HepG2 (cell line): Measurements from ENCODE around the gene CD300LG. TPM values are rescaled to one million over a fixed set of nuclear protein-coding genes. Genes with fewer than 3 reads are reported as not detected.
A peak's percentile ranks its signal among the peaks of the same experiment; 100 is the strongest.

Experiments used
- ARID2 ChIP-seq: sonication (generic); formaldehyde crosslinking; IDR thresholded peaks from 2 replicates; pipeline ENCODE4 v1.8.1; 2022; ENCODE audit warnings: mild to moderate bottlenecking, missing genetic modification reagents, borderline replicate concordance
- BORCS8-MEF2B ChIP-seq: sonication (generic); formaldehyde crosslinking; IDR thresholded peaks from 2 replicates; pipeline ENCODE4 v1.8.0; 2022; ENCODE audit warnings: mild to moderate bottlenecking, missing genetic modification reagents
- CBX2 ChIP-seq, 2 experiments: fragments of 200-600 bp in 1 of 2; sonication (generic); formaldehyde crosslinking in 1 of 2; IDR thresholded peaks; 2 replicates each; pipeline versions ENCODE4 v1.7.0 to v1.8.1; 2018 to 2022; ENCODE audit warnings: low read depth in 2 of 2, low read length in 1 of 2, mild to moderate bottlenecking in 1 of 2, missing genetic modification reagents in 1 of 2
- CHCHD3 ChIP-seq: sonication (generic); formaldehyde crosslinking; IDR thresholded peaks from 2 replicates; pipeline ENCODE4 v1.8.0; 2022; ENCODE audit warnings: mild to moderate bottlenecking, missing genetic modification reagents, moderate library complexity
- DMTF1 ChIP-seq: sonication (generic); formaldehyde crosslinking; IDR thresholded peaks from 2 replicates; pipeline ENCODE4 v1.4.0; 2020; ENCODE audit warnings: mild to moderate bottlenecking, missing genetic modification reagents
- DRAP1 ChIP-seq: IDR thresholded peaks from 2 replicates; pipeline ENCODE4 v1.6.1; 2016; ENCODE audit warnings: missing genetic modification reagents, missing compliant biosample characterization
- HDAC1 ChIP-seq: sonication (generic); formaldehyde crosslinking; IDR thresholded peaks from 2 replicates; pipeline ENCODE4 v1.5.1; 2020; ENCODE audit warnings: mild to moderate bottlenecking, missing genetic modification reagents
- HMGXB4 ChIP-seq, 2 experiments: sonication (generic) in 1 of 2; formaldehyde crosslinking in 1 of 2; IDR thresholded peaks; 2 replicates each; pipeline versions ENCODE4 v1.4.0 to v1.6.1; 2018 to 2020; ENCODE audit warnings: missing genetic modification reagents in 2 of 2, borderline replicate concordance in 1 of 2, low read depth in 1 of 2, mild to moderate bottlenecking in 1 of 2, missing biosample characterization in 1 of 2
- HNF1B ChIP-seq: sonication (generic); formaldehyde crosslinking; IDR thresholded peaks from 2 replicates; pipeline ENCODE4 v1.5.1; 2020; ENCODE audit warnings: mild to moderate bottlenecking, moderate library complexity, missing genetic modification reagents
- KDM6A ChIP-seq: IDR thresholded peaks from 2 replicates; pipeline ENCODE4 v1.6.1; 2016; ENCODE audit warnings: low read depth
- KLF13 ChIP-seq: sonication (generic); formaldehyde crosslinking; IDR thresholded peaks from 2 replicates; pipeline ENCODE4 v1.4.0; 2020; ENCODE audit warnings: mild to moderate bottlenecking, missing genetic modification reagents
- NCOA1 ChIP-seq: sonication (generic); formaldehyde crosslinking; IDR thresholded peaks from 2 replicates; pipeline ENCODE4 v1.9.0; 2021; ENCODE audit warnings: missing genetic modification reagents
- NCOR1 ChIP-seq: fragments of 200-600 bp; sonication (generic); IDR thresholded peaks from 2 replicates; pipeline ENCODE4 v1.7.0; 2017; ENCODE audit warnings: antibody characterized with exemption, low read length, borderline replicate concordance
- NFIB ChIP-seq: sonication (generic); formaldehyde crosslinking; IDR thresholded peaks from 2 replicates; pipeline ENCODE4 v1.9.0; 2021; ENCODE audit warnings: missing genetic modification reagents, mild to moderate bottlenecking, borderline replicate concordance
- PRDM4 ChIP-seq: sonication (generic); formaldehyde crosslinking; IDR thresholded peaks from 2 replicates; pipeline ENCODE4 v1.9.0; 2021; ENCODE audit warnings: missing genetic modification reagents, borderline replicate concordance
- ZNF772 ChIP-seq: sonication (generic); formaldehyde crosslinking; IDR thresholded peaks from 2 replicates; pipeline ENCODE4 v1.5.0; 2020; ENCODE audit warnings: mild to moderate bottlenecking, missing genetic modification reagents
- polyA plus RNA-seq, 8 experiments: library from polyadenylated mRNA; depleted of rRNA in 3 of 8; stranded (reverse) in 7 of 8; unstranded in 1 of 8; fragments of >200 nt; fragmentation: Illumina TruSeq in 4 of 8; extraction: Trizol in 4 of 8; gene quantifications; 2 replicates each; pipeline versions ENCODE4 v1.2.1 to v1.2.3, GENCODE V29; 2011 to 2016; ENCODE audit warnings: low read depth in 4 of 8, missing spikeins in 1 of 8, mixed read lengths in 1 of 8; ENCODE audit not compliant: insufficient read depth in 1 of 8
- total RNA-seq, 5 experiments: library from RNA; depleted of rRNA; stranded (reverse); fragments of >200 nt; fragmentation: Illumina TruSeq; extraction: Trizol; gene quantifications; 2 replicates each; pipeline ENCODE4 v1.2.3, GENCODE V29; 2016; ENCODE audit warnings: low read depth in 1 of 5
- TF ChIP-seq, protein P1 (sequence below): sonication (generic); formaldehyde crosslinking; IDR thresholded peaks from 2 replicates; pipeline ENCODE4 v1.4.0; 2020; ENCODE audit warnings: missing genetic modification reagents, low read depth, mild to moderate bottlenecking, borderline replicate concordance
- TF ChIP-seq, protein P2 (sequence below): sonication (generic); formaldehyde crosslinking; IDR thresholded peaks from 2 replicates; pipeline ENCODE4 v1.5.0; 2020; ENCODE audit warnings: mild to moderate bottlenecking, missing genetic modification reagents

CD300LG gene
- total and polyA plus RNA-seq, 2 of the 13 experiments (the other 11 are each of a cell fraction or from before 2014, with no cell fraction given), result not detected

DNA sequence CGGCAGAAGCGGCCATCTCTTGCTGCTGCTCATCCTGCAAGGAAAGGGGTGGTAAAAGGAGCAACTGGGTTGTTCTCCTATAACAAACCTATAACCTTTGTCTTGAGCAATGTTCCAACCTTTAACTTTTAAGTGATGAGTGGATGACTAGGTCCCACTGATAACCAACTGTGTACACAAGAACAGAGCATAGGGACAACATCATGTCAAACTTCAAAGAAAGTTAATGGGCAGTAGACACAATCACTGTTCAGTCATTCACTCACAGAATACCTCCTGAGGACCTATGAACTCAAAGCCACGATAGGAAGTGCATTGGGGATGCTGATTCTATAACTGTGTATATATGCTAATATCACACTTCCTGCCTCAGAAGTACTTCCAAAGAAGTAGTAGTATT lies 45.1 kb upstream of the CD300LG start (continued):
- TF ChIP-seq HMGXB4 (CRISPR knock-in tag; IDR thresholded peaks at IDR 0.05; ENCODE audit: borderline replicate concordance in 1 of 2, low read depth in 1 of 2) (no peak), PRDM4 (CRISPR knock-in tag) (no peak), NCOA1 (CRISPR knock-in tag) (no peak), KDM6A (CRISPR knock-in tag) (no peak), KLF13 (CRISPR knock-in tag) (no peak), CBX2 (IDR thresholded peaks at IDR 0.05; ENCODE audit: low read depth, low read length) (no peak), CBX2 (CRISPR knock-in tag; IDR thresholded peaks at IDR 0.05; ENCODE audit: low read depth) (no peak), DRAP1 (CRISPR knock-in tag) (no peak), HDAC1 (CRISPR knock-in tag) (peak; percentile 96), CHCHD3 (CRISPR knock-in tag) (no peak), HNF1B (CRISPR knock-in tag) (peak; percentile 62; the same call in 1 of the 2 replicates), NFIB (CRISPR knock-in tag) (no peak), DMTF1 (CRISPR knock-in tag) (no peak), ZNF772 (CRISPR knock-in tag) (no peak), ARID2 (CRISPR knock-in tag) (peak; percentile 89), NCOR1 (peak; percentile 52; the same call in 1 of the 2 replicates), BORCS8-MEF2B (CRISPR knock-in tag) (no peak)
- TF ChIP-seq, protein P1, sequence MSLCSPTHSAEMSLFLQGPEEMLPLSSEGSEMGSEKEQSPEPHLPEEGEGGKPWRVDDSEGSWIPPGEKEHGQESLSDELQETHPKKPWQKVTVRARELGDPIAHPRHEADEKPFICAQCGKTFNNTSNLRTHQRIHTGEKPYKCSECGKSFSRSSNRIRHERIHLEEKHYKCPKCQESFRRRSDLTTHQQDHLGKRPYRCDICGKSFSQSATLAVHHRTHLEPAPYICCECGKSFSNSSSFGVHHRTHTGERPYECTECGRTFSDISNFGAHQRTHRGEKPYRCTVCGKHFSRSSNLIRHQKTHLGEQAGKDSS (CRISPR knock-in tag), result no peak
- TF ChIP-seq, protein P2, sequence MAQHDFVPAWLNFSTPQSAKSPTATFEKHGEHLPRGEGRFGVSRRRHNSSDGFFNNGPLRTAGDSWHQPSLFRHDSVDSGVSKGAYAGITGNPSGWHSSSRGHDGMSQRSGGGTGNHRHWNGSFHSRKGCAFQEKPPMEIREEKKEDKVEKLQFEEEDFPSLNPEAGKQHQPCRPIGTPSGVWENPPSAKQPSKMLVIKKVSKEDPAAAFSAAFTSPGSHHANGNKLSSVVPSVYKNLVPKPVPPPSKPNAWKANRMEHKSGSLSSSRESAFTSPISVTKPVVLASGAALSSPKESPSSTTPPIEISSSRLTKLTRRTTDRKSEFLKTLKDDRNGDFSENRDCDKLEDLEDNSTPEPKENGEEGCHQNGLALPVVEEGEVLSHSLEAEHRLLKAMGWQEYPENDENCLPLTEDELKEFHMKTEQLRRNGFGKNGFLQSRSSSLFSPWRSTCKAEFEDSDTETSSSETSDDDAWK (CRISPR knock-in tag), result no peak
